ENCODE data around the gene SETD3. TPM values are rescaled to one million over a fixed set of nuclear protein-coding genes. Genes with fewer than 3 reads are reported as not detected.

Gene SETD3
- total and polyA plus RNA-seq, 4 donors = 36.4 to 60.9 (median 49.7) TPM

GRCh38 chr14:99502989-99503421, 22.3 kb upstream of the SETD3 start:
- no peak overlapping the region for H3K9ac ChIP-seq (ENCODE audit: insufficient read depth in 1 of 2, low read length in 2 of 2)
- H3K4me1 ChIP-seq (ENCODE audit: control insufficient read depth in 5 of 5, insufficient read depth in 5 of 5, low read length in 5 of 5) = peaks cover 0 to 16% (median 4%) of the 10 kb centered on the region in 5 donors
- DNase-seq (no peak), ATAC-seq (ENCODE audit: insufficient read depth, low FRiP score) (no peak)
- 87 to 91% methylated on average over 14 of the region's 14 CpGs for WGBS, 2 donors
- H3K36me3 ChIP-seq (ENCODE audit: control insufficient read depth in 4 of 4, insufficient read depth in 4 of 4, low read length in 4 of 4) = peaks cover 32 to 44% (median 37%) of the 10 kb centered on the region in 4 donors
- H3K27me3 ChIP-seq (ENCODE audit: control insufficient read depth in 3 of 3, insufficient read depth in 3 of 3, low read length in 2 of 3) = no peaks in the 10 kb centered on the region
- no peaks in the 10 kb centered on the region for H3K9me3 ChIP-seq (ENCODE audit: control insufficient read depth in 4 of 4, insufficient read depth in 3 of 4, low read length in 3 of 4)
- no peak overlapping the region for H3K4me3 ChIP-seq
- no peak for TF ChIP-seq CTCF (IDR thresholded peaks at IDR 0.05; ENCODE audit: control extremely low read depth, extremely low read depth)
- H3K27ac ChIP-seq (ENCODE audit: low read depth in 1 of 2, low read length in 1 of 2) = no peak overlapping the region

GRCh38 chr14:99497894-99498293, 17.2 kb upstream of the SETD3 start:
- H3K4me1 ChIP-seq (ENCODE audit: control insufficient read depth in 5 of 5, insufficient read depth in 5 of 5, low read length in 5 of 5) = peaks cover 0 to 4% (median 0%) of the 10 kb centered on the region in 5 donors
- no peaks in the 10 kb centered on the region for H3K9me3 ChIP-seq (ENCODE audit: control insufficient read depth in 4 of 4, insufficient read depth in 3 of 4, low read length in 3 of 4)
- no peak for DNase-seq
- H3K27ac ChIP-seq (ENCODE audit: low read depth in 1 of 2, low read length in 1 of 2) = no peak overlapping the region
- no peak overlapping the region for H3K9ac ChIP-seq (ENCODE audit: insufficient read depth in 1 of 2, low read length in 2 of 2)
- no peak overlapping the region for H3K4me3 ChIP-seq
- H3K27me3 ChIP-seq (ENCODE audit: control insufficient read depth in 3 of 3, insufficient read depth in 3 of 3, low read length in 2 of 3) = no peaks in the 10 kb centered on the region
- peaks cover 36 to 51% (median 44%) of the 10 kb centered on the region in 4 donors for H3K36me3 ChIP-seq (ENCODE audit: control insufficient read depth in 4 of 4, insufficient read depth in 4 of 4, low read length in 4 of 4)
- 92 to 98% methylated on average over 3 of the region's 3 CpGs for WGBS, 2 donors
- ATAC-seq (ENCODE audit: insufficient read depth, low FRiP score) = no peak
- no peak for TF ChIP-seq CTCF (IDR thresholded peaks at IDR 0.05; ENCODE audit: control extremely low read depth, extremely low read depth)

- no peak for DNase-seq
- WGBS, 2 donors = 96 to 97% methylated on average over 2 of the region's 2 CpGs
Observed at GRCh38 chr14:99497341-99497740, 16.7 kb upstream of the SETD3 start.

More at GRCh38 chr14:99497341-99497740, 16.7 kb upstream of the SETD3 start:
- H3K36me3 ChIP-seq (ENCODE audit: control insufficient read depth in 4 of 4, insufficient read depth in 4 of 4, low read length in 4 of 4) = peaks cover 34 to 54% (median 41%) of the 10 kb centered on the region in 4 donors
- H3K4me1 ChIP-seq (ENCODE audit: control insufficient read depth in 5 of 5, insufficient read depth in 5 of 5, low read length in 5 of 5) = peaks cover 0 to 4% (median 0%) of the 10 kb centered on the region in 5 donors
- no peak overlapping the region for H3K27ac ChIP-seq (ENCODE audit: low read depth in 1 of 2, low read length in 1 of 2)
- TF ChIP-seq CTCF (IDR thresholded peaks at IDR 0.05; ENCODE audit: control extremely low read depth, extremely low read depth) = no peak
- no peaks in the 10 kb centered on the region for H3K27me3 ChIP-seq (ENCODE audit: control insufficient read depth in 3 of 3, insufficient read depth in 3 of 3, low read length in 2 of 3)
- H3K4me3 ChIP-seq = no peak overlapping the region
- ATAC-seq (ENCODE audit: insufficient read depth, low FRiP score) = no peak
- H3K9ac ChIP-seq (ENCODE audit: insufficient read depth in 1 of 2, low read length in 2 of 2) = no peak overlapping the region
- no peaks in the 10 kb centered on the region for H3K9me3 ChIP-seq (ENCODE audit: control insufficient read depth in 4 of 4, insufficient read depth in 3 of 4, low read length in 3 of 4)

All from lung (tissue), 12 donors.